T-helper 1 cell treated with Interleukin-12 subunit alpha and Interleukin-12 subunit beta and Interleukin-4 antibody, amounts not matched to agents 30 μg/mL and 1 μg/mL, for 36 hours (primary cell): ENCODE data around the gene NUP210L.
"Not testable (repeated sequence)": the region's sequence is repeated elsewhere in the genome, so short reads cannot be mapped to it uniquely, and the experiment has no call there.

ENCODE experiments used
- H3K27ac Mint-ChIP-seq: one replicate; pipeline ENCODE4 v1.8.0; 2021; ENCODE audit warnings: mild to moderate bottlenecking, mixed read lengths
- H3K27me3 Mint-ChIP-seq: one replicate; pipeline ENCODE4 v1.8.0; 2021; ENCODE audit warnings: low read depth, mixed read lengths
- H3K36me3 Mint-ChIP-seq: one replicate; pipeline ENCODE4 v1.8.0; 2021; ENCODE audit warnings: low read depth, mixed read lengths
- H3K4me1 Mint-ChIP-seq: one replicate; pipeline ENCODE4 v1.8.0; 2021; ENCODE audit warnings: low read depth, mixed read lengths
- H3K4me3 Mint-ChIP-seq: one replicate; pipeline ENCODE4 v1.8.0; 2021; ENCODE audit warnings: mild to moderate bottlenecking, moderate library complexity, mixed read lengths
- H3K9me3 Mint-ChIP-seq: one replicate; pipeline ENCODE4 v1.8.0; 2021; ENCODE audit warnings: mixed read lengths

Gene NUP210L

GRCh38 chr1:153981735-153982134, 173.1 kb downstream of the NUP210L start:
- not testable (repeated sequence) for H3K4me3 Mint-ChIP-seq, H3K36me3 Mint-ChIP-seq, H3K9me3 Mint-ChIP-seq, H3K27ac Mint-ChIP-seq, H3K27me3 Mint-ChIP-seq
- H3K4me1 Mint-ChIP-seq = peaks cover 29% of the 10 kb centered on the region

GRCh38 chr1:153979091-153979490, 175.8 kb downstream of the NUP210L start:
- Mint-ChIP-seq H3K36me3 (peaks cover 26% of the 10 kb centered on the region), H3K4me1 (peaks cover 25% of the 10 kb centered on the region), H3K4me3 (peak overlapping the region; percentile 97)
- not testable (repeated sequence) for H3K9me3 Mint-ChIP-seq, H3K27ac Mint-ChIP-seq, H3K27me3 Mint-ChIP-seq

- Mint-ChIP-seq H3K4me1 (peaks cover 27% of the 10 kb centered on the region), H3K4me3 (peak overlapping the region; percentile 97), H3K27me3 (no peaks in the 10 kb centered on the region), H3K36me3 (peaks cover 32% of the 10 kb centered on the region), H3K9me3 (no peaks in the 10 kb centered on the region), H3K27ac (peak overlapping the region; percentile 85)
These were observed 176.5 kb downstream of the NUP210L start for GRCh38 chr1:153978274-153978909.

- Mint-ChIP-seq H3K9me3 (no peaks in the 10 kb centered on the region), H3K4me1 (peaks cover 28% of the 10 kb centered on the region), H3K27ac (peak within 1 kb of the TSS; percentile 93), H3K36me3 (peaks cover 39% of the 10 kb centered on the region), H3K27me3 (no peaks in the 10 kb centered on the region), H3K4me3 (peak within 1 kb of the TSS; percentile 97)
These were observed 177.3 kb downstream of the NUP210L start, which contains the start of gene JTB for GRCh38 chr1:153977250-153978240. TSS of gene JTB (minus strand) at chr1:153977674. CDS start at chr1:153977252, 422 bp downstream.

- Mint-ChIP-seq H3K36me3 (peaks cover 39% of the 10 kb centered on the region), H3K27ac (peak overlapping the region; percentile 93), H3K4me1 (peaks cover 35% of the 10 kb centered on the region), H3K27me3 (no peaks in the 10 kb centered on the region), H3K9me3 (no peaks in the 10 kb centered on the region), H3K4me3 (peak overlapping the region; percentile 97)
These were observed 178.0 kb downstream of the NUP210L start for GRCh38 chr1:153976819-153977249.

GRCh38 chr1:153973525-153973924, 181.3 kb downstream of the NUP210L start:
- Mint-ChIP-seq H3K9me3 (no peaks in the 10 kb centered on the region), H3K27me3 (no peaks in the 10 kb centered on the region), H3K4me3 (no peak overlapping the region), H3K4me1 (peaks cover 37% of the 10 kb centered on the region), H3K27ac (no peak overlapping the region), H3K36me3 (peaks cover 39% of the 10 kb centered on the region)

GRCh38 chr1:153973071-153973470, 181.8 kb downstream of the NUP210L start:
- Mint-ChIP-seq H3K4me3 (no peak overlapping the region), H3K27ac (no peak overlapping the region), H3K27me3 (no peaks in the 10 kb centered on the region), H3K4me1 (peaks cover 34% of the 10 kb centered on the region), H3K9me3 (no peaks in the 10 kb centered on the region), H3K36me3 (peaks cover 39% of the 10 kb centered on the region)

GRCh38 chr1:153970346-153970745, 184.5 kb downstream of the NUP210L start:
- Mint-ChIP-seq H3K27ac (no peak overlapping the region), H3K36me3 (peaks cover 28% of the 10 kb centered on the region), H3K4me3 (no peak overlapping the region), H3K27me3 (no peaks in the 10 kb centered on the region), H3K9me3 (no peaks in the 10 kb centered on the region), H3K4me1 (peaks cover 41% of the 10 kb centered on the region)

GRCh38 chr1:153968972-153969371, 185.9 kb downstream of the NUP210L start:
- Mint-ChIP-seq H3K27ac (peak overlapping the region; percentile 49), H3K4me1 (peaks cover 43% of the 10 kb centered on the region), H3K36me3 (peaks cover 18% of the 10 kb centered on the region), H3K4me3 (peak overlapping the region; percentile 56), H3K9me3 (no peaks in the 10 kb centered on the region), H3K27me3 (no peaks in the 10 kb centered on the region)

GRCh38 chr1:153968408-153968807, 186.5 kb downstream of the NUP210L start:
- H3K36me3 Mint-ChIP-seq = peaks cover 16% of the 10 kb centered on the region
- peak overlapping the region; percentile 87 for H3K4me3 Mint-ChIP-seq
- H3K9me3 Mint-ChIP-seq = no peaks in the 10 kb centered on the region
- peaks cover 46% of the 10 kb centered on the region for H3K4me1 Mint-ChIP-seq
- no peak overlapping the region for H3K27ac Mint-ChIP-seq
- H3K27me3 Mint-ChIP-seq = no peaks in the 10 kb centered on the region

- H3K4me3 Mint-ChIP-seq = peak overlapping the region; percentile 87
- peaks cover 46% of the 10 kb centered on the region for H3K4me1 Mint-ChIP-seq
- H3K27me3 Mint-ChIP-seq = no peaks in the 10 kb centered on the region
- H3K9me3 Mint-ChIP-seq = no peaks in the 10 kb centered on the region
- H3K36me3 Mint-ChIP-seq = peaks cover 12% of the 10 kb centered on the region
- peak overlapping the region; percentile 91 for H3K27ac Mint-ChIP-seq
These were observed 186.9 kb downstream of the NUP210L start for GRCh38 chr1:153968000-153968363.

- Mint-ChIP-seq H3K36me3 (peaks cover 9% of the 10 kb centered on the region), H3K4me3 (peak within 1 kb of the TSS; percentile 87), H3K27ac (peak within 1 kb of the TSS; percentile 91), H3K27me3 (no peaks in the 10 kb centered on the region), H3K4me1 (peaks cover 47% of the 10 kb centered on the region), H3K9me3 (no peaks in the 10 kb centered on the region)
These were observed 187.5 kb downstream of the NUP210L start, which contains the start of gene CREB3L4 for GRCh38 chr1:153967107-153967999. TSS of gene CREB3L4 (plus strand) at chr1:153967902. CDS start at chr1:153968526, 624 bp downstream.

GRCh38 chr1:153963850-153964331, 191.0 kb downstream of the NUP210L start:
- peaks cover 24% of the 10 kb centered on the region for H3K36me3 Mint-ChIP-seq
- H3K4me1 Mint-ChIP-seq = peaks cover 57% of the 10 kb centered on the region
- peak overlapping the region; percentile 90 for H3K4me3 Mint-ChIP-seq
- H3K27me3 Mint-ChIP-seq = no peaks in the 10 kb centered on the region
- H3K27ac Mint-ChIP-seq = peak overlapping the region; percentile 91
- H3K9me3 Mint-ChIP-seq = no peaks in the 10 kb centered on the region
